Ecto neural progenitor cell (in vitro differentiated cells): Measurements from ENCODE around the gene ETV2.
"Not testable (repeated sequence)": the region's sequence is repeated elsewhere in the genome, so short reads cannot be mapped to it uniquely, and the experiment has no call there.

Experiments
- DNase-seq: peaks from one replicate; pipeline ENCODE4 v3.0.0-alpha.2; 2018; ENCODE audit warnings: low spot score

Gene ETV2, protein sequence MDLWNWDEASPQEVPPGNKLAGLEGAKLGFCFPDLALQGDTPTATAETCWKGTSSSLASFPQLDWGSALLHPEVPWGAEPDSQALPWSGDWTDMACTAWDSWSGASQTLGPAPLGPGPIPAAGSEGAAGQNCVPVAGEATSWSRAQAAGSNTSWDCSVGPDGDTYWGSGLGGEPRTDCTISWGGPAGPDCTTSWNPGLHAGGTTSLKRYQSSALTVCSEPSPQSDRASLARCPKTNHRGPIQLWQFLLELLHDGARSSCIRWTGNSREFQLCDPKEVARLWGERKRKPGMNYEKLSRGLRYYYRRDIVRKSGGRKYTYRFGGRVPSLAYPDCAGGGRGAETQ

DNA sequence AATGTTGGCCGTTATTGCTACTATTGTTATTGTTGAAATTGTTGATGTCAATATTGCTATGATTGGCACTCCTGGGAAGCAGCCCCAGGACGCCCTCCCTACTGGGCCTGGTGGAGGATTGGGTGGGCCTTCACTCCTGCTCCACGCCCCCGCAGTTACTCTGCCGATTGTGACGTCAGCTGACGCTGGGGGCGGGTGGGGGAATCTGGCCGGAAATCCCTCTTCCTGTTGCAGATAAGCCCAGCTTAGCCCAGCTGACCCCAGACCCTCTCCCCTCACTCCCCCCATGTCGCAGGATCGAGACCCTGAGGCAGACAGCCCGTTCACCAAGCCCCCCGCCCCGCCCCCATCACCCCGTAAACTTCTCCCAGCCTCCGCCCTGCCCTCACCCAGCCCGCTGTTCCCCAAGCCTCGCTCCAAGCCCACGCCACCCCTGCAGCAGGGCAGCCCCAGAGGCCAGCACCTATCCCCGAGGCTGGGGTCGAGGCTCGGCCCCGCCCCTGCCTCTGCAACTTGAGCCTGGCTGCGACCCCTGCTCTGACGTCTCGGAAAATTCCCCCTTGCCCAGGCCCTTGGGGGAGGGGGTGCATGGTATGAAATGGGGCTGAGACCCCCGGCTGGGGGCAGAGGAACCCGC lies at the start of gene ETV2:
Gene ETV2, plus strand, starts transcription at position 231 of the 637 bp plus-strand sequence. CDS start 716 bp downstream, outside the sequence.
- peak; percentile 73 for DNase-seq

DNA sequence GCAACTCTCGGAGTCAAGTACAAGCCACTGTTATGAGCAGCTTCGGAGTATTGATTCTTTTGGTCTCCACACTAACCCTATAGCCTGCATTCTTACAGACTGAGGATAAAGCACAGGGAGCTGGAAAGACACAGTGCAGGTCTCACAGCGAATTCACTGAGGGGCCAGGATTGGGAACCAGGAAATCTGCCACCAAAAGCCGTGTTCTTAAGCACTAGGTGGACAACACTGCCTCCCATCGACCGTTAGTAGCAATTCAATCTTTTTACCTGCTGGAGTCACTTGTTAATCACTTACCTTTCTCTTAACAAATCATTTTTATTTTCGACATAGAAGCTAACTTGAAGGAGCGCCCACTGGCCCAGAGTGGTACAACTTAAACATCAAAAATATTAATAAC lies 49.3 kb upstream of the ETV2 start:
- DNase-seq, result no peak

DNA sequence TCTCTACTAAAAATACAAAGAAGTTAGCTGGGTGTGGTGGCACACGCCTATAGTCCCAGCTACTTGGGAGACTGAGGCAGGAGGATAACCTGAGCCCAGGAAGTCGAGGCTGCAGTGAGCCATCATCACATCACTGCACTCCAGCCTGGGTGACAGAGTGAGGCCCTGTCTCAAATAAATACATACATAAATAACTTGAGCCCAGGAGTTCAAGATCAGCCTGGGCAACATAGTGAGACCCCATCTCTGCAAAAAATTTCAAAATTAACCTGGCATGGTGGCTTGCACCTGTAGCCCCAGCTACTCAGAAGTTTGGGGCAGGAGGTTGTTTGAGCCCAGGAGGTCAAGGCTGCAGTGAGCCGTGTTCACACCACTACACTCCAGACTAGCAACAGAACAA lies 46.5 kb upstream of the ETV2 start:
- not testable (repeated sequence) for DNase-seq

GRCh38 chr19:35595928-35596327 lies 45.6 kb upstream of the ETV2 start:
- no peak for DNase-seq

DNA sequence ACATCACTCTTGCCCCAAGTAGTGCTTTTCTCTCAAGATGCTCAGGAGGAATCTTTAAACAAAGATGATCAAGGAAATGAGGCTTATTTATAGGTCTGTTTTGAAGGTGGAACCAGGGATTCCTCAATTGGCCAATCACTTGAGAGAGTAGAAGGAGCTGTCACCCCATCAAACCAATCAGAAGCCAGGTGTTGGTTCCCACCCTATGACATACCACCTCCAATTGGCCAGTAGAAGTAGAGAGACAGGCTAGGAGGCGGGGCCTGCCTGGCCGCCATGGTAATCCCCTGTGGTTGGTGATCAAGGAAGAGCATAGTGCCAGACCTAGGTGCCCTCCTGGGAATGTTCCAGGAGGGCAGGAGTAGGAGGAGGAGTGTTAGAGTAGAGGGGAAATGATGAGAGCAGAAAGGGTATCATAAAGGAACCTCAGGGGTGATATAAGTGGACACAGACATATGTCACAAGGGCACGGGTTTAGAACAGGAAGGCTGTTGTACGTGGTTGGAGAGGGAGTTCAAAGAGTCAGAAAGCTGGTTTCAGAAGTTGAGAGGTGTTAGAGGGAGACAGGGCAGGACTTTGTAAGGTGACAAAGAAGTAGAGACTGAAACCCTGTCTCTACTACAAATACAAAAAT lies 45.1 kb upstream of the ETV2 start:
- DNase-seq, result no peak

GRCh38 chr19:35601971-35602370 lies 39.6 kb upstream of the ETV2 start:
- no peak for DNase-seq

GRCh38 chr19:35604436-35604835 lies 37.1 kb upstream of the ETV2 start:
- DNase-seq, result not testable (repeated sequence)

DNA sequence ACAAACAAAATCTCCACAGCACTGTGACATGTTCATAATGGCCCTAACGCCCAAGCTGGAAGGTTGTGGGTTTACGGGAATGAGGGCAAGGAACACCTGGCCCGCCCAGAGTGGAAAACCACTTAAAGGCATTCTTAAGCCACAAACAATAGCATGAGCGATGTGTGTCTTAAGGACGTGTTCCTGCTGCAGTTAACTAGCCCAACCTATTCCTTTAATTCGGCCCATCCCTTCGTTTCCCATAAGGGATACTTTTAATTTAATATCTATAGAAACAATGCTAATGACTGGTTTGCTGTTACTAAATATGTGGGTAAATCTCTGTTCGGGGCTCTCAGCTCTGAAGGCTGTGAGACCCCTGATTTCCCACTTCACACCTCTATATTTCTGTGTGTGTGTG lies 34.4 kb upstream of the ETV2 start:
- not testable (repeated sequence) for DNase-seq

- DNase-seq, result no peak
These were observed 33.9 kb upstream of the ETV2 start for GRCh38 chr19:35607661-35608060.

GRCh38 chr19:35608251-35608650 lies 33.3 kb upstream of the ETV2 start:
- DNase-seq, result no peak

- no peak for DNase-seq
These were observed 31.6 kb upstream of the ETV2 start for GRCh38 chr19:35609851-35610353.

DNA sequence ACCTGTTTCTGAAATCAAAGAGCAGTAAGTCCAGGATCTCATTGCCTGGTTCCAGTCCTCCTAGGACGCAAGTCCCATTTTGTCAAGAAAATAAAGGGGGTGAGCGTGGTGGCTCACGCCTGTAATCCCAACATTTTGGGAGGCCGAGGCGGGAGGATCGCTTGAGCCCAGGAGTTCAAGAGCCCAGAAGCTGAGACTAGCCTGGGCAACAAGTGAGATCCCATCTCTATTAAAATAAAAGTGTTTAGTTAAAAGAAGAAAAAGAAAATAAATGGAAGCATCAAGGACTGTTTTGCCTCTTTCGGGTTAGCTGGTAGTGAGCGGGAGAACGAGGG lies 29.4 kb upstream of the ETV2 start:
- no peak for DNase-seq

- peak; percentile 98 for DNase-seq
These were observed 28.8 kb upstream of the ETV2 start, which contains the start of gene HAUS5 for GRCh38 chr19:35612559-35613321. HAUS5 (plus strand) TSS chr19:35612735; CDS start chr19:35612795, 60 bp downstream.

- no peak for DNase-seq
These were observed 28.0 kb upstream of the ETV2 start for GRCh38 chr19:35613574-35613973.

DNA sequence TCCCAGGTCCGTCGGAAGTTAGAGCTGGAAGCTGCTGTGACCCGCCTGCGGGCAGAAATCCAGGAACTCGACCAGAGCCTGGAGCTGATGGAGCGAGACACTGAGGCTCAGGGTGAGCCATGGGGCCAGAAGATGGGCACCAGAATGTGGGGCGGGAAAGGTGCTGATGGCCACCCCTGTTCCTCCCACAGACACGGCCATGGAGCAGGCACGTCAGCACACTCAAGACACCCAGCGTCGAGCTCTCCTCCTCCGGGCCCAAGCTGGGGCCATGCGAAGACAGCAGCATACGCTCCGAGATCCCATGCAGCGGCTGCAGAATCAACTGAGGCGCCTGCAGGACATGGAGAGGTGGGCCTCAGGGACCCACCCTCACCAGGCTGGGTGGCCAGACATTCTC lies 26.5 kb upstream of the ETV2 start:
- no peak for DNase-seq

DNA sequence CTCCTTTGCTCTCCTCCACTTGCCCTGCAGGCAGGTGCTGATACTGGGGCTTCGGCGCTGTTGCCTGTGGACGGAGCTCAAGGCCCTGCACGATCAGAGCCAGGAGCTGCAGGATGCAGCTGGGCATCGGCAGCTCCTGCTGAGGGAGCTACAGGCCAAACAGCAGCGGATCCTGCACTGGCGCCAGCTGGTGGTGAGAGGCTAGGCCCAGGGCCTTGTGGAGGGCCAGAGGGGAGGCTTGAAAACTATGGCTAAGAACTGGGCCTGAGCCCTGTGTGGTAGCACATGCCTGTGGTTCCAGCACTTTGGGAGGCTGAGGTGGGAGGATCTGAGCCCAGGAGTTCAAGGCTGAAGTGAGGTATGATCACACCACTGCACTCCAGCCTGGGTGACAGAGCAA lies 22.7 kb upstream of the ETV2 start:
- no peak for DNase-seq

DNA sequence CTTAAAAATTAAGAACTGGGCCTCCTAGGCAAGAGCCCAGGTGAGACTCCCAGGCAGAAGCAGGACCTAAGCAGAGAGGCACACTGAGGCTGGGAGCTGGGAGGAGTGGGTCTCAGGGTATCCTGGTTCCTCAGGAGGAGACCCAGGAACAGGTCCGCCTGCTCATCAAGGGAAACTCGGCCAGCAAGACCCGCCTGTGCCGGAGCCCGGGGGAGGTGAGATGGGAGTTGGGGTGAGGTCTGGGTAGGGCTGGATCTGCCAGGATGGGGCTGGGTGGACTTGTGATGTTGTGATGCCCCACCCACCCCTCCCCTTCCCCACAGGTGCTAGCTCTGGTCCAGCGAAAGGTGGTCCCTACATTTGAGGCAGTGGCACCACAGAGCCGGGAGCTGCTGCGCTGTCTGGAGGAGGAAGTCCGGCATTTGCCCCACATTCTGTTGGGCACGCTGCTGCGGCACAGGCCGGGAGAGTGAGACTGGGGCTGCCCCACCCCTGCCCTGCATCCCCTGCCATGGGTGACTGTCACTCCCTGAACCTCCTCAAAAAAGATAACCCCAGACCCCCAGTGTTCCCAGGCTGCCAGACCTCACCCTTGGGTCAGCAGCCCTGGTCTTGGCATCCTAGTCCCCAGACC lies 22.1 kb upstream of the ETV2 start:
- no peak for DNase-seq

GRCh38 chr19:35620001-35620400 lies 21.5 kb upstream of the ETV2 start:
- no peak for DNase-seq

DNA sequence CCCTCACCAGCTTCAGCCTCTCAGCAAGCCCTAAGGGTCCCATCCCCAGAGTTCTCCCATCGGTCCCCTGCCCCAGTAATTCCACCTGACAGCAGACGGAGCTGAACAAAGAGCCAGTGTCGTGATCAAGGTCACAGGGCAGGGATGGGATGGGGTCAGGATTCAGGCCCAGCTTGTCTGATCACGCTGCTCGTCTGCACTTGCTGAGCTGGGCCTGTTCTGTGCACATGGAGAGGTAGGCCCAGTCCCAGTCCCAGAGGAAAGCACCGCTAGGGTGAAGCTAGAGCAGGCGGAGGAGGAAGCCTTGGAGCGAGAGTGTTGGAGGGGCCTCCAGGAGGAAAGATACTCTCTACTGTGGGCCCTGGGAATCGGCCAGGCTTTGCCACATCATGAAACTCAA lies 19.8 kb upstream of the ETV2 start:
- no peak for DNase-seq

- DNase-seq, result no peak
These were observed 18.8 kb upstream of the ETV2 start for GRCh38 chr19:35622750-35623149.

- no peak for DNase-seq
These were observed 18.1 kb upstream of the ETV2 start for GRCh38 chr19:35623327-35624010.
